ENCODE measurements around the gene DNAAF5. TPM values are rescaled to one million over a fixed set of nuclear protein-coding genes. Genes with fewer than 3 reads are reported as not detected.
"Not testable (repeated sequence)": the region's sequence is repeated elsewhere in the genome, so short reads cannot be mapped to it uniquely, and the experiment has no call there.

DNAAF5 gene
- total RNA-seq, 4 donors from 2014 or later, result 19.0 to 25.3 (median 24.1) TPM

- TF ChIP-seq CTCF (IDR thresholded peaks at IDR 0.05) (no peak), POLR2A (IDR thresholded peaks at IDR 0.05) (no peak)
- no peak for DNase-seq (ENCODE audit: low spot score in 2 of 2)
- 93 to 96% methylated on average over 11 to 17 of the region's 17 CpGs for WGBS, 2 donors
- intact Hi-C loops (cut with DNase I; ENCODE audit: low total_unique reads), result no loop called here
- H3K4me3 ChIP-seq (ENCODE audit: low read depth, poor library complexity, severe bottlenecking), result no peak overlapping the region
These were observed 14.7 kb downstream of the DNAAF5 start for GRCh38 chr7:741191-741671.

GRCh38 chr7:741850-742249 lies 15.4 kb downstream of the DNAAF5 start:
- intact Hi-C loops (cut with DNase I; ENCODE audit: low total_unique reads), result no loop called here
- H3K4me3 ChIP-seq (ENCODE audit: low read depth, poor library complexity, severe bottlenecking), result no peak overlapping the region
- DNase-seq (ENCODE audit: low spot score in 2 of 2), result no peak
- 91% methylated on average over 15 of the region's 15 CpGs for WGBS, 2 donors
- TF ChIP-seq CTCF (IDR thresholded peaks at IDR 0.05) (no peak), POLR2A (IDR thresholded peaks at IDR 0.05) (no peak)

- WGBS, 2 donors, result 80 to 93% methylated on average over 7 to 8 of the region's 8 CpGs
- no peak overlapping the region for H3K4me3 ChIP-seq (ENCODE audit: low read depth, poor library complexity, severe bottlenecking)
- TF ChIP-seq POLR2A (IDR thresholded peaks at IDR 0.05) (no peak), CTCF (IDR thresholded peaks at IDR 0.05) (no peak)
- DNase-seq (ENCODE audit: low spot score in 2 of 2), result no peak
- intact Hi-C loops (cut with DNase I; ENCODE audit: low total_unique reads), result no loop called here
These were observed 16.3 kb downstream of the DNAAF5 start for GRCh38 chr7:742791-743190.

- DNase-seq (ENCODE audit: low spot score in 2 of 2); H3K4me3 ChIP-seq (ENCODE audit: low read depth, poor library complexity, severe bottlenecking); intact Hi-C loops (cut with DNase I; ENCODE audit: low total_unique reads): not testable (repeated sequence)
- WGBS, 2 donors, result 55 to 60% methylated on average over 14 of the region's 14 CpGs
These were observed 17.0 kb downstream of the DNAAF5 start for GRCh38 chr7:743341-744127.

GRCh38 chr7:744128-744520 lies 17.6 kb downstream of the DNAAF5 start:
- not testable (repeated sequence) for DNase-seq (ENCODE audit: low spot score in 2 of 2)
- WGBS, 2 donors, result 98 to 99% methylated on average over 5 of the region's 5 CpGs

GRCh38 chr7:744854-745430 lies 18.4 kb downstream of the DNAAF5 start:
- no peak overlapping the region for H3K4me3 ChIP-seq (ENCODE audit: low read depth, poor library complexity, severe bottlenecking)
- 98% methylated on average over 20 of the region's 20 CpGs for WGBS, 2 donors
- DNase-seq (ENCODE audit: low spot score in 2 of 2), result no peak
- TF ChIP-seq POLR2A (IDR thresholded peaks at IDR 0.05), result no peak
- no peak for TF ChIP-seq CTCF (IDR thresholded peaks at IDR 0.05)
- intact Hi-C loops (cut with DNase I; ENCODE audit: low total_unique reads), result no loop called here

More at GRCh38 chr7:744128-744520, 17.6 kb downstream of the DNAAF5 start:
- intact Hi-C loops (cut with DNase I; ENCODE audit: low total_unique reads); H3K4me3 ChIP-seq (ENCODE audit: low read depth, poor library complexity, severe bottlenecking): not testable (repeated sequence)

Measured in lower leg skin (tissue), 4 donors.